K562 (cell line): Measurements from ENCODE around the gene ZSWIM8.

Source experiments
- CCAR2 ChIP-seq: fragments of 200-400 bp; formaldehyde crosslinking; IDR thresholded peaks from 2 replicates; pipeline ENCODE4 v1.6.1; 2017; ENCODE audit warnings: mild to moderate bottlenecking, low read depth, low read length
- CEBPB ChIP-seq: fragments of 450-650 bp; IDR thresholded peaks from 2 replicates; pipeline ENCODE4 v1.6.1; 2016; ENCODE audit warnings: missing genetic modification characterization, missing compliant biosample characterization
- GATAD2B ChIP-seq: fragments of 450-650 bp; IDR thresholded peaks from 2 replicates; pipeline ENCODE4 v1.6.1; 2017; ENCODE audit warnings: mild to moderate bottlenecking, borderline replicate concordance
- L3MBTL2 ChIP-seq: fragments of 450-650 bp; IDR thresholded peaks from 2 replicates; pipeline ENCODE4 v1.6.1; 2016; ENCODE audit warnings: mild to moderate bottlenecking, moderate library complexity
- NCOA2 ChIP-seq, 2 experiments: fragments of 450-650 bp; IDR thresholded peaks; 2 replicates each; pipeline ENCODE4 v1.6.1; 2018; ENCODE audit warnings: mild to moderate bottlenecking in 2 of 2, moderate library complexity in 1 of 2; ENCODE audit not compliant: partially characterized antibody in 2 of 2
- NEUROD1 ChIP-seq: fragments of 150-350 bp; IDR thresholded peaks from 2 replicates; pipeline ENCODE4 v1.6.1; 2014; ENCODE audit warnings: borderline replicate concordance, low read length, low read depth; ENCODE audit not compliant: partially characterized antibody
- NUFIP1 ChIP-seq: fragments of 450-650 bp; IDR thresholded peaks from 2 replicates; pipeline ENCODE4 v1.6.1; 2018; ENCODE audit not compliant: partially characterized antibody
- SAFB ChIP-seq: fragments of 200-400 bp; formaldehyde crosslinking; IDR thresholded peaks from 2 replicates; pipeline ENCODE4 v1.6.1; 2017; ENCODE audit warnings: low read depth, low read length, borderline replicate concordance
- SOX6 ChIP-seq: fragments of 450-650 bp; IDR thresholded peaks from 2 replicates; pipeline ENCODE4 v1.6.1; 2014; ENCODE audit warnings: mild to moderate bottlenecking
- TARDBP ChIP-seq: fragments of 450-650 bp; IDR thresholded peaks from 2 replicates; pipeline ENCODE4 v1.6.1; 2016
- ZNF146 ChIP-seq: IDR thresholded peaks from one replicate; pipeline ENCODE4 v1.6.1; 2018; ENCODE audit warnings: missing compliant biosample characterization; ENCODE audit not compliant: unreplicated experiment
- TF ChIP-seq, protein P1 (sequence below), 3 experiments: IDR thresholded peaks in 2 of 3; conservative IDR thresholded peaks in 1 of 3; 2 replicates each; pipeline ENCODE4 v1.5.1; 2011 to 2012; ENCODE audit warnings: low read length in 3 of 3, mild to moderate bottlenecking in 3 of 3, control low read depth in 2 of 3, improper control_type of control experiment in 1 of 3, inconsistent platforms in 1 of 3, low read depth in 1 of 3, mixed read lengths in 1 of 3, moderate library complexity in 1 of 3; ENCODE audit not compliant: insufficient read depth in 2 of 3
- TF ChIP-seq, protein P2 (sequence below): fragments of 450-650 bp; IDR thresholded peaks from 2 replicates; pipeline ENCODE4 v1.6.1; 2018; ENCODE audit not compliant: partially characterized antibody
- TF ChIP-seq, protein P3 (sequence below): fragments of 250-450 bp; sonication (Bioruptor Pico); IDR thresholded peaks from 2 replicates; pipeline ENCODE4 v1.5.0; 2021; ENCODE audit warnings: mild to moderate bottlenecking, moderate library complexity

DNA sequence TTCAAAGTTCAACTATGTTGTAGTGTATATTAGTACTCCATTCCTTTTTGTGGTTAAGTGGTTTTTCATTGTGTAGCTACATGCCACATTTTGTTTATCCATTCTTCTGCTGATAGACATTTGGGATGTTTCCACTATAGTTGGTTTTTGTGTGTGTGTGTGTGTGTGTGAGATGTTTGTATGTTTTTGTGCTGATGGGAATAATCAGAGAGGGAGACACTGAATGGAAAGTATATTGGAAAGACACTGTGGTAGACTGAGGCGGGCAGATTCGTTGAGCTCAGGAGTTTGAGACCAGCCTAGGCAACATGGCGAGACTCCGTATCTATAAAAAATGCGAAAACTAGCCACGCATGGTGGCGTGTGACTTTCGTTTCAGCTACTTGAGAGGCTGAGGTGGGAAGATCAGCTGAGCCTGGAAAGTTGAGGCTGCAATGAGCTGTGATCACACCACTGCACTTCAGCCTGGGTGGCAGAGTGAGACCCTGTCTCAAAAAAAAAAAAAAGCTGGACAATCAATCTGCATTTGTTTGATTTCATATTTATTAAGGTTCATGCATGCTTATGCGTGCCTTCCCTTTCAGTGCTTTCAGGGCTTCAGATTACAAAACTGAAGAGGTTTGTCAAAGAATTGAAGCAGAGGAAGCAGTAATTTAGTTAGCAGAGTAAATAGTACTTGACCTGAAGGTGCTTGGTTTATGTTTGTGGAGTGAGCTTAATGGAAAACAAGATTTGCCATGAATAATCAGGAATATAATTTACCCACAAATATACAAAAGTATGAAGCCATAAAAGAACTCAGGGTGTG lies 26.5 kb upstream of the ZSWIM8 start:
- TF ChIP-seq SOX6: no peak
- no peak for TF ChIP-seq NEUROD1
- no peak for TF ChIP-seq GATAD2B
- TF ChIP-seq, protein P1, sequence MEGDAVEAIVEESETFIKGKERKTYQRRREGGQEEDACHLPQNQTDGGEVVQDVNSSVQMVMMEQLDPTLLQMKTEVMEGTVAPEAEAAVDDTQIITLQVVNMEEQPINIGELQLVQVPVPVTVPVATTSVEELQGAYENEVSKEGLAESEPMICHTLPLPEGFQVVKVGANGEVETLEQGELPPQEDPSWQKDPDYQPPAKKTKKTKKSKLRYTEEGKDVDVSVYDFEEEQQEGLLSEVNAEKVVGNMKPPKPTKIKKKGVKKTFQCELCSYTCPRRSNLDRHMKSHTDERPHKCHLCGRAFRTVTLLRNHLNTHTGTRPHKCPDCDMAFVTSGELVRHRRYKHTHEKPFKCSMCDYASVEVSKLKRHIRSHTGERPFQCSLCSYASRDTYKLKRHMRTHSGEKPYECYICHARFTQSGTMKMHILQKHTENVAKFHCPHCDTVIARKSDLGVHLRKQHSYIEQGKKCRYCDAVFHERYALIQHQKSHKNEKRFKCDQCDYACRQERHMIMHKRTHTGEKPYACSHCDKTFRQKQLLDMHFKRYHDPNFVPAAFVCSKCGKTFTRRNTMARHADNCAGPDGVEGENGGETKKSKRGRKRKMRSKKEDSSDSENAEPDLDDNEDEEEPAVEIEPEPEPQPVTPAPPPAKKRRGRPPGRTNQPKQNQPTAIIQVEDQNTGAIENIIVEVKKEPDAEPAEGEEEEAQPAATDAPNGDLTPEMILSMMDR (IDR thresholded peaks at IDR 0.05 in 2 of 3, conservative IDR thresholded peaks at IDR 0.05 in 1 of 3; ENCODE audit: insufficient read depth in 2 of 3, low read depth in 1 of 3, low read length in 3 of 3): no peak
- TF ChIP-seq, protein P2, sequence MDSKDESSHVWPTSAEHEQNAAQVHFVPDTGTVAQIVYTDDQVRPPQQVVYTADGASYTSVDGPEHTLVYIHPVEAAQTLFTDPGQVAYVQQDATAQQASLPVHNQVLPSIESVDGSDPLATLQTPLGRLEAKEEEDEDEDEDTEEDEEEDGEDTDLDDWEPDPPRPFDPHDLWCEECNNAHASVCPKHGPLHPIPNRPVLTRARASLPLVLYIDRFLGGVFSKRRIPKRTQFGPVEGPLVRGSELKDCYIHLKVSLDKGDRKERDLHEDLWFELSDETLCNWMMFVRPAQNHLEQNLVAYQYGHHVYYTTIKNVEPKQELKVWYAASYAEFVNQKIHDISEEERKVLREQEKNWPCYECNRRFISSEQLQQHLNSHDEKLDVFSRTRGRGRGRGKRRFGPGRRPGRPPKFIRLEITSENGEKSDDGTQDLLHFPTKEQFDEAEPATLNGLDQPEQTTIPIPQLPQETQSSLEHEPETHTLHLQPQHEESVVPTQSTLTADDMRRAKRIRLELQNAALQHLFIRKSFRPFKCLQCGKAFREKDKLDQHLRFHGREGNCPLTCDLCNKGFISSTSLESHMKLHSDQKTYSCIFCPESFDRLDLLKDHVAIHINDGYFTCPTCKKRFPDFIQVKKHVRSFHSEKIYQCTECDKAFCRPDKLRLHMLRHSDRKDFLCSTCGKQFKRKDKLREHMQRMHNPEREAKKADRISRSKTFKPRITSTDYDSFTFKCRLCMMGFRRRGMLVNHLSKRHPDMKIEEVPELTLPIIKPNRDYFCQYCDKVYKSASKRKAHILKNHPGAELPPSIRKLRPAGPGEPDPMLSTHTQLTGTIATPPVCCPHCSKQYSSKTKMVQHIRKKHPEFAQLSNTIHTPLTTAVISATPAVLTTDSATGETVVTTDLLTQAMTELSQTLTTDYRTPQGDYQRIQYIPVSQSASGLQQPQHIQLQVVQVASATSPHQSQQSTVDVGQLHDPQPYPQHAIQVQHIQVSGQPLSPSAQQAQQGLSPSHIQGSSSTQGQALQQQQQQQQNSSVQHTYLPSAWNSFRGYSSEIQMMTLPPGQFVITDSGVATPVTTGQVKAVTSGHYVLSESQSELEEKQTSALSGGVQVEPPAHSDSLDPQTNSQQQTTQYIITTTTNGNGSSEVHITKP: no peak
- no peak for TF ChIP-seq CCAR2
- TF ChIP-seq NUFIP1: no peak
- TF ChIP-seq ZNF146 (CRISPR knock-in tag): no peak
- TF ChIP-seq CEBPB (tag): no peak
- TF ChIP-seq TARDBP: no peak
- no peak for TF ChIP-seq SAFB
- TF ChIP-seq, protein P3, sequence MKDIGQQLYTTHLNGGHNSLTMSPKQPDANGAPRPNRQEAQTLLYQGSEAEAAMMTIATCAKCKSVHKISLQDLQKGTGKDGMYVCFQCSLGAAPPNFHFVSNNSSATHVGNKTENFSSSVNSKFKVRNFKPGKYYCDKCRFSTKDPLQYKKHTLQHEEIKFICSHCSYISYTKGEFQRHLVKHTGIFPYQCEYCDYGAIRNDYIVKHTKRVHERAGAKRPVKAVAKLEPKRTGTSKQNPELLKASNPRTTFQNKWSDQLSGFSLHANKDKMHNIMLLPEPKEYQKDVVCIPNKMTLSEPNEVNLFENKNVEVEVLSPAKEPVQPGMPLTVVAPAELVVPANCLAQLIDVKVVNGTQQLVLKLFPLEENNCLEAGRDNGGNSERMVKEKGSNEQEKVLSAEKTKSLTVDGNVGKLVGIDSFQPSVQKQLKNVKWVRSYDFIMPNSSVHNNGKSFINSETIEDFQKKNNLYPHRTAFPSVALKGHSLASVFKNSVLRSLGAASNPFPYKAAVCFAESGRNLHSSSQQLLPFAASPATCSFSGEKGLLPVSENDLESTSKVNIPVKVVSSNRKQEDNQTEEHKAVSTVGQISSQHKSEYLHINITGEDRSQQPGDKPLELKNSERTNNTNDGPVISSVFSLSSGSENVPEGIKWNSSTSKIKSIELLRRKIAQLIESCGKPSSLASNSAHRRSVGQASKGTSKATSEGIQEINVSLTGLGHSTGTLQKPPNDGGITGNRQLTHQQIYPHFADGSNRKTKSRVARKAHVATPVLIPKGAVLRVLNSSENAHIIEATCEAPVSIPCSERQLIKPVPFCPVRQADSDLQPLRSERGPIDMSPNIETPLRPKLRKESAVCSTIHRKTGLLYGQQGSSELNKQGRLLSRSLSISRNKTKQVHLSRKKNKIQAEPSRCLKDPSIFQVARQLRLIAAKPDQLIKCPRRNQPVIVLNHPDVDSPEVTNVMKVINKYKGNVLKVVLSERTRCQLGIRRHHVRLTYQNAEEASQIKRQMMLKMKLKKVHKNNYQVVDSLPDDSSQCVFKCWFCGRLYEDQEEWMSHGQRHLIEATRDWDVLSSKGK: no peak
- no peak for TF ChIP-seq L3MBTL2
- no peak for TF ChIP-seq NCOA2 (IDR thresholded peaks at IDR 0.05; ENCODE audit: partially characterized antibody in 2 of 2)
